Mucosa of stomach (tissue), 1 donor: ENCODE measurements around the gene ATP13A4.

Experiments used
- H3K27me3 ChIP-seq: one replicate; pipeline ENCODE4 v1.7.0; 2013; ENCODE audit warnings: mild to moderate bottlenecking, low read length; ENCODE audit not compliant: control insufficient read depth, insufficient read depth
- H3K36me3 ChIP-seq: one replicate; pipeline ENCODE4 v1.7.0; 2013; ENCODE audit warnings: low read length; ENCODE audit not compliant: control insufficient read depth, insufficient read depth
- H3K4me1 ChIP-seq: one replicate; pipeline ENCODE4 v1.7.0; 2013; ENCODE audit warnings: mild to moderate bottlenecking, low read length; ENCODE audit not compliant: control insufficient read depth, insufficient read depth
- H3K4me3 ChIP-seq: one replicate; pipeline ENCODE4 v1.7.0; 2013; ENCODE audit warnings: low read length
- H3K9ac ChIP-seq: one replicate; pipeline ENCODE4 v1.7.0; 2013; ENCODE audit warnings: mild to moderate bottlenecking, low read length, moderate library complexity
- H3K9me3 ChIP-seq: one replicate; pipeline ENCODE4 v1.7.0; 2013; ENCODE audit warnings: mild to moderate bottlenecking, low read length, moderate library complexity; ENCODE audit not compliant: control insufficient read depth
- donor health status: Pancreatic carcinoma.

ATP13A4 gene

DNA sequence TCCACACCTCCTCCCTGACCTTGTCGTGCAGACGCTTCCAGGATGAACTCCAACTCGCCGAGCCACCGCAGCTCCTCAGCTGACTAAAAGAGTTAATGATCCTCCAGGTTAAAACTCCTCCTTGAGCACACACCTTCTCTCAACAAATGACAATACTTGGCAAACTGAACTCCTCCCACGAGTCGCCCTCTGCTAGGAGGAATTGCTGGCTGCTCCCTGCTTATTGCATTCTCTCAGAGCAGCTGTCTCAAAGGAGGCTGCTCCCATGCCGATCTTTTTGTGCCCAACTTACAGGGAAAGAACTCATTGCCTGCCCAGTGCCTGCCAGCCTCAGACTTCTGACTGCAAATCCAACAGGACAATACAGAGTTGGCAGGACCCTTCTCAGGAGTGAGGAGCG, at the start of gene ATP13A4:
TSS of gene ATP13A4 (minus strand) at position 85 of the 400 bp plus-strand sequence. CDS start 96 bp downstream, outside the sequence.
- peak within 1 kb of the TSS; percentile 67 for H3K9ac ChIP-seq
- H3K36me3 ChIP-seq = no peaks in the 10 kb centered on the region
- peaks cover 34% of the 10 kb centered on the region for H3K4me1 ChIP-seq
- no peaks in the 10 kb centered on the region for H3K9me3 ChIP-seq
- no peaks in the 10 kb centered on the region for H3K27me3 ChIP-seq
- peak within 1 kb of the TSS; percentile 34 for H3K4me3 ChIP-seq

GRCh38 chr3:193599393-193599792, 44.7 kb upstream of the ATP13A4 start:
- H3K4me1 ChIP-seq = no peaks in the 10 kb centered on the region
- no peak overlapping the region for H3K9ac ChIP-seq
- no peak overlapping the region for H3K4me3 ChIP-seq
- H3K9me3 ChIP-seq = no peaks in the 10 kb centered on the region
- H3K27me3 ChIP-seq = no peaks in the 10 kb centered on the region
- no peaks in the 10 kb centered on the region for H3K36me3 ChIP-seq

DNA sequence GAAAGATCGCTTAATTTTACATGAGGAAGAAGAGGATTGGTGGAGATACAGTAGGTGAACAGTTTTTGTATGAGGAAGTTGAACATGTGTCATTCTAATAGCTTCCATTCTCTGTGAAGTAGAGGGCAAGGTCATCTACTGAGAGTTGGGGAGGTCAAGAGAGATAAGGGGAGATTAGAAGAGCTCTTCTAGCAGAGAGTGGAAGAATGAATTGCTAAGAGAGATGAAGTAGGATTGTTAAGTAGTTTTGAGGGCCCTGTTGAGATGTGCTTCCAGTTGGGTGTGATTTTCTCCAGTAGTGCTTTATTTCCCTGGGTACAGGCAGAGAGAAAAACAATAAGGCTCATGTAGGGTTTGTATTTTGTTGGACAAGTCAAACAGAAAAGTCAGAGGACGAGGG, 43.5 kb upstream of the ATP13A4 start:
- Histone ChIP-seq H3K4me3 (no peak overlapping the region), H3K9ac (no peak overlapping the region), H3K36me3 (no peaks in the 10 kb centered on the region), H3K4me1 (no peaks in the 10 kb centered on the region), H3K9me3 (no peaks in the 10 kb centered on the region), H3K27me3 (no peaks in the 10 kb centered on the region)

GRCh38 chr3:193595939-193596487, 41.3 kb upstream of the ATP13A4 start:
- Histone ChIP-seq H3K9ac (no peak overlapping the region), H3K27me3 (no peaks in the 10 kb centered on the region), H3K36me3 (no peaks in the 10 kb centered on the region), H3K9me3 (no peaks in the 10 kb centered on the region), H3K4me3 (no peak overlapping the region), H3K4me1 (no peaks in the 10 kb centered on the region)

DNA sequence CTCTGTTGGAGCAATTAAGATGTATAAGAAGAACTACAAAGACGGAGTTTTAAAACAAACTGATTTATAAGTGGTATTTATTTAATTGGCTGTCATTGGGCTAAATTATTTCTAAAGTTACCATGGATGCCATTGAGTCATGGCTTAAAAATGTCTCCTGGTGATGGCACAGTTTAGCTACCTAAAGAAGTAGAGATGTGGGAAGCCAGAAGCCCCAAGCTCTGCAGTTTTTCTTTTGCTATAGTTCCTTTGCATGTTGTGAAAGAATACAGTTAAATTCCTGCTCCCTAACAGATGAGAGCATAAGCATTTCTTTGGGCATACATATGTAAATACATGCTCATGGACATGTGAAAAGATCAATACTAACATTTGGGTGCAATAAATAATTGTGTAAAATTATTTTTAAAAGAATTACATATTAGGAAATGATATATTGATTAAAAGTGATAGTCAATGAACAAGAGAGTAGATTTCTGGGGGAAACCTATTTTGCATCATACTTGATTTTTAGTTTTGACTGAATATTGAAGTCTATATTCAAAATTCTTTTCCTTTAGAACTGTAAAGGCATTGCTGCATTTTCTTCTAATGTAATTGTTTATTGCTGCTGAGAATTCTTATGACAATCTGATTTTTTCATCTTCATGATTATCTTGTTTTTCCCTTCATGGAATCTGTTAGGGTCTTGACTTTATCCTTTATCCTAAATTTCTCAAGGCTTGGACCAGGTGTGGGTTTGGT, 40.4 kb upstream of the ATP13A4 start:
- Histone ChIP-seq H3K4me1 (no peaks in the 10 kb centered on the region), H3K36me3 (no peaks in the 10 kb centered on the region), H3K27me3 (no peaks in the 10 kb centered on the region), H3K9ac (no peak overlapping the region), H3K4me3 (no peak overlapping the region), H3K9me3 (no peaks in the 10 kb centered on the region)

GRCh38 chr3:193593668-193594030, 39.0 kb upstream of the ATP13A4 start:
- no peaks in the 10 kb centered on the region for H3K4me1 ChIP-seq
- no peaks in the 10 kb centered on the region for H3K27me3 ChIP-seq
- H3K9ac ChIP-seq = peak overlapping the region; percentile 91
- H3K36me3 ChIP-seq = no peaks in the 10 kb centered on the region
- no peaks in the 10 kb centered on the region for H3K9me3 ChIP-seq
- peak overlapping the region; percentile 76 for H3K4me3 ChIP-seq

- Histone ChIP-seq H3K4me1 (no peaks in the 10 kb centered on the region), H3K36me3 (no peaks in the 10 kb centered on the region), H3K27me3 (no peaks in the 10 kb centered on the region), H3K9me3 (no peaks in the 10 kb centered on the region), H3K9ac (peak within 1 kb of the TSS; percentile 91), H3K4me3 (peak within 1 kb of the TSS; percentile 76)
Observed at GRCh38 chr3:193592841-193593667, 38.4 kb upstream of the ATP13A4 start, which contains the start of gene OPA1. Gene OPA1 (plus strand): TSS chr3:193593208. CDS start chr3:193593378, 170 bp downstream.

DNA sequence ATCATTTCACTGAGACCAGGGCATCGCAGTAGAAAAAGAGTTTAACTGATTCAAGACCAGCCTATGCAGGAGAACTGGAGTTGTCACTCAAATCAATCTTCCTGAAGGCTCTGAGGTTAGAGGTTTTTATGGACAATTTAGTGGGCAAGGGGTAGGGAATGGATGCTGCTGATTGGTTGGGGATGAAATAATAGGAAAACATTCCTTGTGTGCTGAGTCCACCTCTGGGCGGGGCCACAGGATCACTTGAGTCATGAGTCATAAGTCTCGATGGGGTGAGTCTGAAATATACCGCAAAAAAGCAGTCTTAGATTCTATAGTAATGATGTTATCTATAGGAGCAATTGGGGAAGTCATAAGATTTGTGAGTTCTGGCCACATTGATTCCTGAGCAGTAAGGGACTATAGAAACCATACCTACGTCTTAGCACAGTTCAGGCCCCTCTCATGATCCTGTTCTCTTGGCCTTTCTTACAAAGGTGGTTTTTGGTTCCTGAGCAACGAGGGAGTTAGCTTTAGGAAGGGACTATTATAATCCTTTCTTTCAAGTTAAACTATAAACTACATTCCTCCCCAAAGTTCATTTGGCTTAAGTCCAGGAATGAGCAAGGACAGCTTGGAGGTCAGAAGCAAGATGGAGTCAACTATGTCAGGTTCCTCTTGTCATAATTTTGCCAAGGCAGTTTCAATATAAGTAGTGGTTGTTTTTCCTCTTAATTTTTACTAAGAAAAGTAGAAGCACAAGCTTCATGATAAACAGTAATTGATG, 35.6 kb upstream of the ATP13A4 start:
- Histone ChIP-seq H3K4me3 (no peak overlapping the region), H3K36me3 (no peaks in the 10 kb centered on the region), H3K27me3 (no peaks in the 10 kb centered on the region), H3K9ac (no peak overlapping the region), H3K4me1 (no peaks in the 10 kb centered on the region), H3K9me3 (no peaks in the 10 kb centered on the region)

DNA sequence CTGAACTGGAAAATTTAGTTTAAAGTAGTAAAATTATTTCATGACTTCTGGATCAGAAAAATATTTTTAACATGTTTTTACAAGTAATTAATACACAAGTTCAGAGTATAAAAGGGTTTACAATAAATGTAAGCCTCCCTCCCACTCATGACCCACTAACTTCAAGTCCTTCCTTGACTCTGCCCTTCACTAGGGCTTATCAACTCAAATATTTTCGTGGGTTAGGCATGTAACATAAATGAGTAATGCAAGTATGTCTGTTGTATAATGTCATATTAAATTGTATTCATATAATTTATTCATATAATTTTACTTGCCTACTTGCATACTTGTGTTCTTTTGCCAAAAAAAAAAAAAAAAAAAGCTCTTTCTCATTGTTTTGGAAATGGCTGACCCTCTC, 34.9 kb upstream of the ATP13A4 start:
- no peaks in the 10 kb centered on the region for H3K9me3 ChIP-seq

DNA sequence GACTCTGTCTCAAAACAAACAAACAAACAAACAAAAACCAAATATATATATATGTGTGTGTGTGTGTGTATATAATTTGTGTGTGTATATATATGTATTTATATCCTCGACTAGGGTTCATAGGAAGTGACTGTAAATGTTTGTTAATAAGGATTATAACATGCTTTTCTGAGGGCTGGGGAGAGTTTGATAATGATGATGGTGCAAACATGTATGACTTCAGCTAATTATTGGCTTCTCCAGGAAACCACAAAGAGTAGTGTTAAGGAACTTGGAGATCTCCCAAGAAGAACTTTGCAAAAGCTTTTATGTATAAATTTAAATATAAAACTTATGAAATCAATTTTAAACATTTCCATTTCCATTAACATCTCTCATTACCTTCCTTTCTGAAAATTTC, 34.4 kb upstream of the ATP13A4 start:
- H3K4me3 ChIP-seq = no peak overlapping the region
- no peaks in the 10 kb centered on the region for H3K36me3 ChIP-seq
- H3K9me3 ChIP-seq = no peaks in the 10 kb centered on the region
- H3K9ac ChIP-seq = no peak overlapping the region
- no peaks in the 10 kb centered on the region for H3K27me3 ChIP-seq
- H3K4me1 ChIP-seq = no peaks in the 10 kb centered on the region

More for the DNA sequence above, 34.9 kb upstream of the ATP13A4 start:
- H3K27me3 ChIP-seq = no peaks in the 10 kb centered on the region
- H3K9ac ChIP-seq = no peak overlapping the region
- H3K4me1 ChIP-seq = no peaks in the 10 kb centered on the region
- no peaks in the 10 kb centered on the region for H3K36me3 ChIP-seq
- no peak overlapping the region for H3K4me3 ChIP-seq

GRCh38 chr3:193586526-193586925, 31.8 kb upstream of the ATP13A4 start:
- H3K4me3 ChIP-seq = no peak overlapping the region
- no peaks in the 10 kb centered on the region for H3K27me3 ChIP-seq
- no peak overlapping the region for H3K9ac ChIP-seq
- H3K36me3 ChIP-seq = no peaks in the 10 kb centered on the region
- no peaks in the 10 kb centered on the region for H3K9me3 ChIP-seq
- H3K4me1 ChIP-seq = no peaks in the 10 kb centered on the region
